ENCODE results near the gene NMT1.

Gene NMT1

DNA sequence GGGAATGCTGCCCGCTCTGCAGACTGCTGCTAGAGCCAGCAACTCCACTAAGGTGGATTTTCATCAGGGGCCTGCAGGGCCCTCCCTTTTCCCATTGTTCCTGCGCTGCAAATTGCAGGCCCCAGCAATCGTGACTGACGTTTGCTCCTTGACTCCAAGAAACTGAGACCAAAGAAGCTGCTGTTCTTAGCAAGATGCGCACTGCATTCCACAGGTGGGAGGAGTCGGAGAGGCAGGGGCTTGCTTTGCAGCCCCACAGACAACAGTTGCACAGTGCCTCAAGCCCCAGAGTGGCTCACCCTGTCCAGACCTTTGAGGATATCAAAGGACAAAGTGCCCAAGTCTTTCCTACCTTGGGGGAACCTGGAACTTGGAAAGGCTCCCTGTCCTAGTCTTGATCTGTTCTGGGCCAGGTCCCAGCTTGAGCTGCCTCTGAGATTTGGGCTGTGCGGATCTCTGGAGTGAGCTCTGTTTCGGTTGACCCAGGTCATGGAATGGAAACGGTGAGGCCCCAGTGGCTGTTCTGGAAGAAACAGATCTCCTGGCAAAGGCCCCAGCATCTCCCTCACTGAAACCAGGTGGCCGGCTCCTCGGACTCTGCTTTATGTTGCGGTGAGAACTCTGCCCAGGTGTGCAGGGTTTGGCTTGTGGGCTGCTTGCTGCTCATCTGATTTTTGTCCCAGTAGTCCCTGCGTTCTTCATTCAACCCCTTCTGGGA, 46.3 kb downstream of the NMT1 start:
- Mint-ChIP-seq H3K4me1 (no peaks in the 10 kb centered on the region), H3K9me3 (no peaks in the 10 kb centered on the region), H3K36me3 (ENCODE audit: low read depth) (peaks cover 44% of the 10 kb centered on the region), H3K4me3 (no peak overlapping the region), H3K27ac (peak overlapping the region in 2 of 3 experiments; percentile 65 to 70), H3K27me3 (ENCODE audit: low read depth) (no peaks in the 10 kb centered on the region)
- no peak for TF ChIP-seq CTCF (IDR thresholded peaks at IDR 0.05; ENCODE audit: unreplicated experiment in 3 of 3)

DNA sequence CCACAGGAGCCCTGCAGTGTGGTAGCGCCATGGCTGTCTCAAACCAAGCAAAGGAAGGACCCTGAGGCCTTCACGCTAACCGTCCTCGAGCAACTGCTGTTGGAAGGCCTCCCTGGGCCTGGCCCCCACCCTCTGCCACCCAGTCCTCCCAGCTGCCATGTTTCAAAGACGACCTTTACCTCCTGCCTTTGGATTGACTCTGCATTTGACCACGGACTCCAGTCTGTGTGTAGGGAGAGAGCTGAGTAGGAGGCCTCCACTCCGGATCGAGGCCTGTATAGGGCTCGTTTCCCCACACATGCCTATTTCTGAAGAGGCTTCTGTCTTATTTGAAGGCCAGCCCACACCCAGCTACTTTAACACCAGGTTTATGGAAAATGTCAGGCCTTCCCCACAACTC, 46.9 kb downstream of the NMT1 start:
- no peaks in the 10 kb centered on the region for H3K4me1 Mint-ChIP-seq
- peaks cover 38% of the 10 kb centered on the region for H3K36me3 Mint-ChIP-seq (ENCODE audit: low read depth)
- H3K9me3 Mint-ChIP-seq: no peaks in the 10 kb centered on the region
- no peak for TF ChIP-seq CTCF (IDR thresholded peaks at IDR 0.05; ENCODE audit: unreplicated experiment in 3 of 3)
- no peak overlapping the region for H3K4me3 Mint-ChIP-seq
- peak overlapping the region in 2 of 3 experiments; percentile 3 to 70 for H3K27ac Mint-ChIP-seq
- no peaks in the 10 kb centered on the region for H3K27me3 Mint-ChIP-seq (ENCODE audit: low read depth)

- Mint-ChIP-seq H3K4me3 (no peak overlapping the region), H3K36me3 (ENCODE audit: low read depth) (peaks cover 30% of the 10 kb centered on the region), H3K27me3 (ENCODE audit: low read depth) (no peaks in the 10 kb centered on the region), H3K9me3 (no peaks in the 10 kb centered on the region), H3K27ac (peak overlapping the region in 2 of 3 experiments; percentile 43 to 70), H3K4me1 (no peaks in the 10 kb centered on the region)
- no peak for TF ChIP-seq CTCF (IDR thresholded peaks at IDR 0.05; ENCODE audit: unreplicated experiment in 3 of 3)
These were observed 47.7 kb downstream of the NMT1 start for GRCh38 chr17:45108595-45109521.

DNA sequence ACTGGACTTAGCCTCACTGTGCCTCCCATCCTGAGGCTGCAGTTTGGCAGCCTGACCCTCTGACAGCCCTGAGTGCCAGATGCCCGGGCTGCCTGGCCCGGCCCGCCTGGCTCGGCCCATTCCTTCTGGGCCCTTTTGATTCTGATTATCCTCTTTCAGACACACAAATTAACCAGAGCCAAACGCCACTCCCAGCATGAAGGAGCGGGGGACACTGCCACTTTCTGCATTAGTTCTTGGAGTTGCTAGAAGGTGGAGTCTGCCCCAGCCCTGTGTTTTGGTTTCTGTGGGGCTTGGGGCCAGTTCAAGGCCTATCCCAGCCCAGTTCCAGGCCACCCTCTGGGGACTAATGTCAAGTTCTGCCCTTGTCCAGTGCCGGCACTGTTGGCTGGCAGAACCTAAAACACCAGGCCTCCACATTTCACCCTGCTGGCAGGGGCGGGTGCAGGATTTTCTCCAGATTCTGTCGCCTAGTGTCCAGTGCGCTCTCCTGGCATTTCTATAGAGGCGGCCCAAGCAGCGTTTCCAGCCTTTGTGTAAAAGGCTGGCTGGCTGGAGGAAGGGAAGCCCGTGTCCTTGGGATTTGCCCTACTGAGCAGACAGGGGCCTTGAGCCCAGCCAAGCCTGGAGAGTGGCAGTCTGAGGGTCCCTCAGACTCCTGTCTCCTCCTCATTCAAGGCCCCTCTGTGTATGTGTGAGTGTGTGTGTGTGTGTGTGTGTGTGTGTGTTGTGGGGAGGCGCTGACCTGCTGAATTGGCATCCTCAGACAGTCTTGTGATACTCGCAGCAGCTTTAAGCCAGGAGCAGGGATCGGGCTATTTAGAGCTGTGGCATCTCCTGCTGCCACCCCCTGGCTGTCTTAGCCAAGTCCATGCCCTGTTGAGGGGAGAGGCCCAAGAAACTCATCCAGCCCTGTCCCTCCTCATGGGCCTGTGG, 49.8 kb downstream of the NMT1 start:
- TF ChIP-seq CTCF (IDR thresholded peaks at IDR 0.05; ENCODE audit: unreplicated experiment in 3 of 3): no peak
- Mint-ChIP-seq H3K36me3 (ENCODE audit: low read depth) (peaks cover 16% of the 10 kb centered on the region), H3K27ac (peak overlapping the region; percentile 66 to 91 (median 69)), H3K4me1 (no peaks in the 10 kb centered on the region), H3K9me3 (no peaks in the 10 kb centered on the region), H3K4me3 (no peak overlapping the region), H3K27me3 (ENCODE audit: low read depth) (no peaks in the 10 kb centered on the region)

GRCh38 chr17:45111850-45112249, 50.7 kb downstream of the NMT1 start:
- Mint-ChIP-seq H3K9me3 (no peaks in the 10 kb centered on the region), H3K36me3 (ENCODE audit: low read depth) (peaks cover 13% of the 10 kb centered on the region), H3K27ac (peak overlapping the region; percentile 66 to 91 (median 69)), H3K4me1 (no peaks in the 10 kb centered on the region), H3K27me3 (ENCODE audit: low read depth) (no peaks in the 10 kb centered on the region), H3K4me3 (no peak overlapping the region)
- TF ChIP-seq CTCF (IDR thresholded peaks at IDR 0.05; ENCODE audit: unreplicated experiment in 3 of 3): no peak

Data from nephron (organoid).